WTC11 (cell line): Measurements from ENCODE around the gene METTL24. TPM values are rescaled to one million over a fixed set of nuclear protein-coding genes. Genes with fewer than 3 reads are reported as not detected.

Source experiments
- ATAC-seq: fragments of 200-7000 bp; cut with Tn5 transposase; 2 replicates; pipeline ENCODE4 v1.10.0; 2021; ENCODE audit warnings: mild to moderate bottlenecking, moderate library complexity
- CTCF ChIA-PET: fragments of 300-600 bp; sonication (Branson Sonifier 250); formaldehyde crosslinking; loops from one replicate; lab custom pipeline; 2021; ENCODE audit warnings: antibody characterized with exemption; lab: Charles Lee
- POLR2A ChIA-PET: fragments of 350-600 bp; sonication (Branson Sonifier 250); formaldehyde crosslinking; loops from one replicate; lab custom pipeline; 2021; ENCODE audit warnings: antibody characterized with exemption; lab: Charles Lee
- DNase-seq: peaks from one replicate; pipeline ENCODE4 v3.0.0; 2021; ENCODE audit warnings: low spot score
- H3K27ac Mint-ChIP-seq: 2 replicates; pipeline ENCODE4 v1.8.0; 2021; ENCODE audit warnings: mixed read lengths
- H3K27me3 Mint-ChIP-seq: 2 replicates; pipeline ENCODE4 v1.8.0; 2021; ENCODE audit warnings: low read depth, mild to moderate bottlenecking, moderate library complexity, mixed read lengths
- H3K36me3 Mint-ChIP-seq: 2 replicates; pipeline ENCODE4 v1.8.0; 2021; ENCODE audit warnings: mixed read lengths
- H3K4me1 Mint-ChIP-seq: 2 replicates; pipeline ENCODE4 v1.8.0; 2022; ENCODE audit warnings: mixed read lengths
- H3K4me3 Mint-ChIP-seq: 2 replicates; pipeline ENCODE4 v1.8.0; 2021; ENCODE audit warnings: mild to moderate bottlenecking, moderate library complexity, mixed read lengths
- H3K9me3 Mint-ChIP-seq: 2 replicates; pipeline ENCODE4 v1.8.0; 2021; ENCODE audit warnings: mixed read lengths
- ELF4 ChIP-seq: sonication (generic); formaldehyde crosslinking; IDR thresholded peaks from 2 replicates; pipeline ENCODE4 v1.8.1; 2022; ENCODE audit warnings: low read depth, mild to moderate bottlenecking, moderate library complexity, missing genetic modification reagents
- EMX1 ChIP-seq: fragments of 250-450 bp; sonication (Bioruptor Pico); IDR thresholded peaks from 2 replicates; pipeline ENCODE4 v1.8.0; 2021; ENCODE audit warnings: mild to moderate bottlenecking
- ESRRA ChIP-seq: sonication (generic); formaldehyde crosslinking; IDR thresholded peaks from 2 replicates; pipeline ENCODE4 v1.8.1; 2022; ENCODE audit warnings: mild to moderate bottlenecking, missing genetic modification reagents, borderline replicate concordance
- GABPB1 ChIP-seq: sonication (generic); formaldehyde crosslinking; IDR thresholded peaks from 2 replicates; pipeline ENCODE4 v1.8.1; 2023; ENCODE audit warnings: mild to moderate bottlenecking, missing genetic modification reagents
- IRF2 ChIP-seq: sonication (generic); formaldehyde crosslinking; IDR thresholded peaks from 2 replicates; pipeline ENCODE4 v1.8.0; 2022; ENCODE audit warnings: low read depth, missing genetic modification reagents, borderline replicate concordance
- JUN ChIP-seq: sonication (generic); formaldehyde crosslinking; IDR thresholded peaks from 2 replicates; pipeline ENCODE4 v1.8.0; 2023; ENCODE audit warnings: mild to moderate bottlenecking, missing genetic modification reagents
- KAT7 ChIP-seq: sonication (generic); formaldehyde crosslinking; IDR thresholded peaks from 2 replicates; pipeline ENCODE4 v1.8.1; 2023; ENCODE audit warnings: missing genetic modification reagents, mild to moderate bottlenecking, borderline replicate concordance
- MXD4 ChIP-seq: fragments of 250-450 bp; sonication (Bioruptor Pico); IDR thresholded peaks from 2 replicates; pipeline ENCODE4 v1.8.0; 2021; ENCODE audit warnings: mild to moderate bottlenecking, moderate library complexity, borderline replicate concordance
- MYBL2 ChIP-seq: sonication (generic); formaldehyde crosslinking; IDR thresholded peaks from 2 replicates; pipeline ENCODE4 v1.8.1; 2023; ENCODE audit warnings: mild to moderate bottlenecking, moderate library complexity, missing genetic modification reagents
- RORB ChIP-seq: fragments of 250-450 bp; sonication (Bioruptor Pico); IDR thresholded peaks from 2 replicates; pipeline ENCODE4 v1.9.0; 2021; ENCODE audit warnings: mild to moderate bottlenecking
- SMAD4 ChIP-seq: sonication (generic); formaldehyde crosslinking; IDR thresholded peaks from 2 replicates; pipeline ENCODE4 v1.8.0; 2022; ENCODE audit warnings: mild to moderate bottlenecking, missing genetic modification reagents
- SP1 ChIP-seq: sonication (generic); formaldehyde crosslinking; conservative IDR thresholded peaks from 2 replicates; pipeline ENCODE4 v1.8.1; 2022; ENCODE audit warnings: missing genetic modification reagents
- TEAD1 ChIP-seq: sonication (generic); formaldehyde crosslinking; IDR thresholded peaks from 2 replicates; pipeline ENCODE4 v1.8.0; 2022; ENCODE audit warnings: mild to moderate bottlenecking, missing genetic modification reagents
- ZBTB21 ChIP-seq: sonication (generic); formaldehyde crosslinking; IDR thresholded peaks from 2 replicates; pipeline ENCODE4 v1.8.1; 2023; ENCODE audit warnings: mild to moderate bottlenecking, missing genetic modification reagents, borderline replicate concordance
- total RNA-seq: library from RNA; stranded (reverse); gene quantifications from 3 replicates; pipeline ENCODE4 v1.2.3, GENCODE V29; 2021
- TF ChIP-seq, protein P1 (sequence below): fragments of 250-450 bp; sonication (Bioruptor Pico); IDR thresholded peaks from 2 replicates; pipeline ENCODE4 v1.9.0; 2021; ENCODE audit warnings: mild to moderate bottlenecking
- TF ChIP-seq, protein P2 (sequence below): sonication (generic); formaldehyde crosslinking; IDR thresholded peaks from 2 replicates; pipeline ENCODE4 v1.8.1; 2023; ENCODE audit warnings: mild to moderate bottlenecking, missing genetic modification reagents, moderate library complexity
- TF ChIP-seq, protein P3 (sequence below): sonication (generic); formaldehyde crosslinking; IDR thresholded peaks from 2 replicates; pipeline ENCODE4 v1.8.0; 2023; ENCODE audit warnings: missing genetic modification reagents
- TF ChIP-seq, protein P4 (sequence below): sonication (generic); formaldehyde crosslinking; IDR thresholded peaks from 2 replicates; pipeline ENCODE4 v1.8.0; 2023; ENCODE audit warnings: mild to moderate bottlenecking, missing genetic modification reagents
- TF ChIP-seq, protein P5 (sequence below): sonication (generic); formaldehyde crosslinking; IDR thresholded peaks from 2 replicates; pipeline ENCODE4 v1.8.1; 2023; ENCODE audit warnings: mild to moderate bottlenecking, missing genetic modification reagents

The METTL24 gene
- total RNA-seq, 1 experiment from 2014 or later, result 0.31 TPM

DNA sequence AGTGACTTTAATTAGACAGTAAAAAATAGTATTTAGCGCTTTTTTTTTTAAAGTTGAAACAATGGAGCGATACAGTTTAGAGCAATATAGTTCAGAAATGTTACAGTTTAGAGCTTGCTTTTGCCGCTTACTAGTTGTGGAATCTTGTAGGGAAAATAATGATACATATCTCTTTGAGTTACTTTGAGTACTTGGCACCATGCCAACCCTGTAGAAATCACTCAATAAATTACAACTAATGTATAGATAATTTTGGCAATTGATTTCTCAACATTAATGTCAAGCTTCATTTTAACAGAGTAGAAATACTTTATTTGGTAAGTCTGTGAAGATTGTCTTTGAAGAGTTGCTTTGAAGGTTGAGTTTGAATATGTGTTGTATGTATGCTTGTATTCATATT, 150.5 kb downstream of the METTL24 start:
- peaks cover 20% of the 10 kb centered on the region for H3K36me3 Mint-ChIP-seq
- ChIA-PET CTCF (interaction anchor here (0.6 to 0.9 kb wide), 2 partner anchors 134 to 1676 kb away, joined by 3 to 4 read pairs; no protein-coding TSS in a partner anchor), POLR2A (no interaction called here)
- H3K4me1 Mint-ChIP-seq, result no peaks in the 10 kb centered on the region
- DNase-seq (no peak), ATAC-seq (no peak)
- no peaks in the 10 kb centered on the region for H3K9me3 Mint-ChIP-seq
- TF ChIP-seq JUN (no peak), ZBTB21 (CRISPR knock-in tag) (no peak)
- H3K27ac Mint-ChIP-seq, result no peak overlapping the region
- no peak overlapping the region for H3K4me3 Mint-ChIP-seq
- no peaks in the 10 kb centered on the region for H3K27me3 Mint-ChIP-seq

DNA sequence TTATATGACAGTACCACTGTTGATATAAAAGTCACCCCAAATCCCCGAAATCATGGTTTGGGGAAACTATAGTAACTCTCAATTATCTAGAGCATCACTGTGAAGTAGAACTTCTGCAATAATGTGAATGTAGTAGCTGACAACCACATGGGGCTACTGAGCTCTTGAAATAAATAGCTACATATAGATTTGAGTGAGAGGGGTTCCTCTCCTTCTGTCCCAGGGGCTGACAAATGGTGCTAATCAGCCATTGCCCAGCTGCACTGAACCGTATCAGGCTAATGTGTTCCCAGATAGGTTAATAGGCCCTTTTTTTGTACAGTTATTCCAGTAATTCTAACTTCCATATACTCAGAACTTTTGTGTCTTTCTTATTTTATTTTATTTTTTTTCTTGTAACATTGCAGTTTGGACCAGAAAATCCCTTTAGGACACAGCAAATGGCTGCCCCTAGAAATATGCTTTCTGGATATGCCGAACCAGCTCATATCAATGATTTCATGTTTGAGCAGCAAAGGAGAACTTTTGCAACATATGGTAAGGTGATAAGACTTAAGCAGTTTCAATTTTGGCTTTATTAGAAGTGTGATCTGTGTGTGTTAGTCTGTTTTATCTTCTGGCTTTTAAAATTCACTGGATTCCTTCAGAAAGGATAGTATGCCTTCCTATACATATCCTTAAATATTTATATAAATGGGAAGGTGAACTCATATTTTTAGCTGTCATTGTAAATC, 156.8 kb downstream of the METTL24 start:
- Mint-ChIP-seq H3K27ac (no peak overlapping the region), H3K4me3 (no peak overlapping the region), H3K4me1 (no peaks in the 10 kb centered on the region), H3K27me3 (no peaks in the 10 kb centered on the region), H3K36me3 (peaks cover 6% of the 10 kb centered on the region), H3K9me3 (no peaks in the 10 kb centered on the region)
- no peak for DNase-seq
- no peak for ATAC-seq
- POLR2A ChIA-PET, result no interaction called here
- CTCF ChIA-PET, result interaction anchor here (1.0 kb wide), 1 partner anchor 23 kb away, joined by 3 read pairs; no protein-coding TSS in a partner anchor
- TF ChIP-seq, protein P1, sequence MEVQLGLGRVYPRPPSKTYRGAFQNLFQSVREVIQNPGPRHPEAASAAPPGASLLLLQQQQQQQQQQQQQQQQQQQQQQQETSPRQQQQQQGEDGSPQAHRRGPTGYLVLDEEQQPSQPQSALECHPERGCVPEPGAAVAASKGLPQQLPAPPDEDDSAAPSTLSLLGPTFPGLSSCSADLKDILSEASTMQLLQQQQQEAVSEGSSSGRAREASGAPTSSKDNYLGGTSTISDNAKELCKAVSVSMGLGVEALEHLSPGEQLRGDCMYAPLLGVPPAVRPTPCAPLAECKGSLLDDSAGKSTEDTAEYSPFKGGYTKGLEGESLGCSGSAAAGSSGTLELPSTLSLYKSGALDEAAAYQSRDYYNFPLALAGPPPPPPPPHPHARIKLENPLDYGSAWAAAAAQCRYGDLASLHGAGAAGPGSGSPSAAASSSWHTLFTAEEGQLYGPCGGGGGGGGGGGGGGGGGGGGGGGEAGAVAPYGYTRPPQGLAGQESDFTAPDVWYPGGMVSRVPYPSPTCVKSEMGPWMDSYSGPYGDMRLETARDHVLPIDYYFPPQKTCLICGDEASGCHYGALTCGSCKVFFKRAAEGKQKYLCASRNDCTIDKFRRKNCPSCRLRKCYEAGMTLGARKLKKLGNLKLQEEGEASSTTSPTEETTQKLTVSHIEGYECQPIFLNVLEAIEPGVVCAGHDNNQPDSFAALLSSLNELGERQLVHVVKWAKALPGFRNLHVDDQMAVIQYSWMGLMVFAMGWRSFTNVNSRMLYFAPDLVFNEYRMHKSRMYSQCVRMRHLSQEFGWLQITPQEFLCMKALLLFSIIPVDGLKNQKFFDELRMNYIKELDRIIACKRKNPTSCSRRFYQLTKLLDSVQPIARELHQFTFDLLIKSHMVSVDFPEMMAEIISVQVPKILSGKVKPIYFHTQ (CRISPR knock-in tag), result no peak
- TF ChIP-seq SMAD4 (no peak), KAT7 (CRISPR knock-in tag) (no peak)
- TF ChIP-seq, protein P2, sequence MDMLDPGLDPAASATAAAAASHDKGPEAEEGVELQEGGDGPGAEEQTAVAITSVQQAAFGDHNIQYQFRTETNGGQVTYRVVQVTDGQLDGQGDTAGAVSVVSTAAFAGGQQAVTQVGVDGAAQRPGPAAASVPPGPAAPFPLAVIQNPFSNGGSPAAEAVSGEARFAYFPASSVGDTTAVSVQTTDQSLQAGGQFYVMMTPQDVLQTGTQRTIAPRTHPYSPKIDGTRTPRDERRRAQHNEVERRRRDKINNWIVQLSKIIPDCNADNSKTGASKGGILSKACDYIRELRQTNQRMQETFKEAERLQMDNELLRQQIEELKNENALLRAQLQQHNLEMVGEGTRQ (CRISPR knock-in tag), result no peak

DNA sequence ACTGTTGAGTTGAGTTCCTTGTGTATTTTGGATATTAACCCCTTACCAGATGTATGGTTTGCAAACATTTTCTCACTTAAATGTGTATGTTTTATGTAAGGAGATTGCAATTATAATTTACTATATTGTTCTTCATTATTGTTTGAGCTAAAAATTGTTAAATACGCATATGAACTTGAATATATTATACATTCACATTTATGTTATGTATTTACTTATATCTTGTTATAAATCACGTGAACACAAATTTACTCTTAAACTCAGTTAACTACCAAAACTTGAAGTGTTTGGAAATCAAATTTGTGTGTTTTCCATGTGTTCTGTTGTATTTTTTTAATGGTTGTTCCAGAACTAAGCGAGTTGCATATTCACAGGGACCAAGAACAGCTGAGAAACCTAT, 159.6 kb downstream of the METTL24 start:
- Mint-ChIP-seq H3K4me3 (no peak overlapping the region), H3K27ac (no peak overlapping the region), H3K4me1 (peaks cover 6% of the 10 kb centered on the region; the same call in 1 of the 2 replicates), H3K27me3 (no peaks in the 10 kb centered on the region), H3K9me3 (no peaks in the 10 kb centered on the region), H3K36me3 (peaks cover 16% of the 10 kb centered on the region)
- ChIA-PET POLR2A (interaction anchor here (1.3 kb wide), 1 partner anchor 39 kb away, joined by 3 read pairs; no protein-coding TSS in a partner anchor), CTCF (interaction anchor here (1.2 to 2.4 kb wide), 2 partner anchors 143 kb away, joined by 4 to 7 read pairs; no protein-coding TSS in a partner anchor)
- no peak for DNase-seq
- ATAC-seq, result no peak
- TF ChIP-seq MYBL2 (CRISPR knock-in tag) (no peak), EMX1 (CRISPR knock-in tag) (no peak), IRF2 (CRISPR knock-in tag) (no peak), GABPB1 (CRISPR knock-in tag) (no peak), MXD4 (no peak), SP1 (CRISPR knock-in tag) (no peak), ESRRA (no peak), ELF4 (CRISPR knock-in tag) (no peak), RORB (CRISPR knock-in tag) (no peak), TEAD1 (CRISPR knock-in tag) (no peak)
- TF ChIP-seq, protein P3, sequence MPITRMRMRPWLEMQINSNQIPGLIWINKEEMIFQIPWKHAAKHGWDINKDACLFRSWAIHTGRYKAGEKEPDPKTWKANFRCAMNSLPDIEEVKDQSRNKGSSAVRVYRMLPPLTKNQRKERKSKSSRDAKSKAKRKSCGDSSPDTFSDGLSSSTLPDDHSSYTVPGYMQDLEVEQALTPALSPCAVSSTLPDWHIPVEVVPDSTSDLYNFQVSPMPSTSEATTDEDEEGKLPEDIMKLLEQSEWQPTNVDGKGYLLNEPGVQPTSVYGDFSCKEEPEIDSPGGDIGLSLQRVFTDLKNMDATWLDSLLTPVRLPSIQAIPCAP (CRISPR knock-in tag), result no peak
- TF ChIP-seq, protein P2 (CRISPR knock-in tag), result no peak
- TF ChIP-seq, protein P4, sequence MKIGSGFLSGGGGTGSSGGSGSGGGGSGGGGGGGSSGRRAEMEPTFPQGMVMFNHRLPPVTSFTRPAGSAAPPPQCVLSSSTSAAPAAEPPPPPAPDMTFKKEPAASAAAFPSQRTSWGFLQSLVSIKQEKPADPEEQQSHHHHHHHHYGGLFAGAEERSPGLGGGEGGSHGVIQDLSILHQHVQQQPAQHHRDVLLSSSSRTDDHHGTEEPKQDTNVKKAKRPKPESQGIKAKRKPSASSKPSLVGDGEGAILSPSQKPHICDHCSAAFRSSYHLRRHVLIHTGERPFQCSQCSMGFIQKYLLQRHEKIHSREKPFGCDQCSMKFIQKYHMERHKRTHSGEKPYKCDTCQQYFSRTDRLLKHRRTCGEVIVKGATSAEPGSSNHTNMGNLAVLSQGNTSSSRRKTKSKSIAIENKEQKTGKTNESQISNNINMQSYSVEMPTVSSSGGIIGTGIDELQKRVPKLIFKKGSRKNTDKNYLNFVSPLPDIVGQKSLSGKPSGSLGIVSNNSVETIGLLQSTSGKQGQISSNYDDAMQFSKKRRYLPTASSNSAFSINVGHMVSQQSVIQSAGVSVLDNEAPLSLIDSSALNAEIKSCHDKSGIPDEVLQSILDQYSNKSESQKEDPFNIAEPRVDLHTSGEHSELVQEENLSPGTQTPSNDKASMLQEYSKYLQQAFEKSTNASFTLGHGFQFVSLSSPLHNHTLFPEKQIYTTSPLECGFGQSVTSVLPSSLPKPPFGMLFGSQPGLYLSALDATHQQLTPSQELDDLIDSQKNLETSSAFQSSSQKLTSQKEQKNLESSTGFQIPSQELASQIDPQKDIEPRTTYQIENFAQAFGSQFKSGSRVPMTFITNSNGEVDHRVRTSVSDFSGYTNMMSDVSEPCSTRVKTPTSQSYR (CRISPR knock-in tag), result no peak
- TF ChIP-seq, protein P5, sequence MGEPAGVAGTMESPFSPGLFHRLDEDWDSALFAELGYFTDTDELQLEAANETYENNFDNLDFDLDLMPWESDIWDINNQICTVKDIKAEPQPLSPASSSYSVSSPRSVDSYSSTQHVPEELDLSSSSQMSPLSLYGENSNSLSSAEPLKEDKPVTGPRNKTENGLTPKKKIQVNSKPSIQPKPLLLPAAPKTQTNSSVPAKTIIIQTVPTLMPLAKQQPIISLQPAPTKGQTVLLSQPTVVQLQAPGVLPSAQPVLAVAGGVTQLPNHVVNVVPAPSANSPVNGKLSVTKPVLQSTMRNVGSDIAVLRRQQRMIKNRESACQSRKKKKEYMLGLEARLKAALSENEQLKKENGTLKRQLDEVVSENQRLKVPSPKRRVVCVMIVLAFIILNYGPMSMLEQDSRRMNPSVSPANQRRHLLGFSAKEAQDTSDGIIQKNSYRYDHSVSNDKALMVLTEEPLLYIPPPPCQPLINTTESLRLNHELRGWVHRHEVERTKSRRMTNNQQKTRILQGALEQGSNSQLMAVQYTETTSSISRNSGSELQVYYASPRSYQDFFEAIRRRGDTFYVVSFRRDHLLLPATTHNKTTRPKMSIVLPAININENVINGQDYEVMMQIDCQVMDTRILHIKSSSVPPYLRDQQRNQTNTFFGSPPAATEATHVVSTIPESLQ (CRISPR knock-in tag), result no peak
